Fibroblast of lung (primary cell): ENCODE data around the gene SFMBT2. TPM values are rescaled to one million over a fixed set of nuclear protein-coding genes. Genes with fewer than 3 reads are reported as not detected.

Source experiments
- DNase-seq, 2 donors: peaks; one replicate each; pipeline versions ENCODE4 v3.0.0 to v3.0.0-alpha.2; 2010; ENCODE audit warnings: low read depth in 2 of 2
- H2AFZ ChIP-seq: 2 replicates; pipeline ENCODE4 v1.5.1; 2012; ENCODE audit warnings: low read length, control low read depth, inconsistent platforms
- H3K27ac ChIP-seq: 2 replicates; pipeline ENCODE4 v1.5.1; 2011; ENCODE audit warnings: low read length, control low read depth; ENCODE audit not compliant: insufficient read depth
- H3K27me3 ChIP-seq: 2 replicates; pipeline ENCODE4 v1.5.1; 2011; ENCODE audit warnings: mild to moderate bottlenecking, low read length; ENCODE audit not compliant: control insufficient read depth, insufficient read depth
- H3K36me3 ChIP-seq: 2 replicates; pipeline ENCODE4 v1.5.1; 2011; ENCODE audit warnings: low read length; ENCODE audit not compliant: control insufficient read depth, insufficient read depth
- H3K4me1 ChIP-seq: 2 replicates; pipeline ENCODE4 v1.5.1; 2011; ENCODE audit warnings: low read length; ENCODE audit not compliant: control insufficient read depth, insufficient read depth; ENCODE audit errors: extremely low read depth
- H3K4me2 ChIP-seq: 2 replicates; pipeline ENCODE4 v1.5.1; 2011; ENCODE audit warnings: low read length, control low read depth; ENCODE audit not compliant: insufficient read depth; ENCODE audit errors: extremely low read depth
- H3K4me3 ChIP-seq, 4 experiments: fragments of 200-600 bp in 1 of 4; sonication (generic) in 1 of 4; replicated peaks in 1 of 4; 2 replicates each; pipeline ENCODE4 v1.5.1; 2011 to 2016; ENCODE audit warnings: low read length in 4 of 4, low read depth in 3 of 4, mild to moderate bottlenecking in 3 of 4, control low read depth in 2 of 4, inconsistent platforms in 1 of 4, mixed read lengths in 1 of 4; ENCODE audit not compliant: insufficient read depth in 1 of 4; ENCODE audit errors: control extremely low read depth in 1 of 4
- H3K79me2 ChIP-seq: 2 replicates; pipeline ENCODE4 v1.5.1; 2012; ENCODE audit warnings: mild to moderate bottlenecking, low read length, inconsistent platforms; ENCODE audit not compliant: control insufficient read depth, insufficient read depth
- H3K9ac ChIP-seq: 2 replicates; pipeline ENCODE4 v1.5.1; 2011; ENCODE audit warnings: mild to moderate bottlenecking, low read length, control low read depth; ENCODE audit not compliant: insufficient read depth
- H3K9me3 ChIP-seq: 2 replicates; pipeline ENCODE4 v1.5.1; 2012; ENCODE audit warnings: low read depth, low read length; ENCODE audit not compliant: control insufficient read depth, insufficient read depth
- H4K20me1 ChIP-seq: 2 replicates; pipeline ENCODE4 v1.5.1; 2011; ENCODE audit warnings: low read length; ENCODE audit not compliant: control insufficient read depth, insufficient read depth; ENCODE audit errors: extremely low read depth
- EZH2 ChIP-seq: IDR thresholded peaks from 2 replicates; pipeline ENCODE4 v1.5.1; 2012; ENCODE audit warnings: low read length, control low read depth, mild to moderate bottlenecking; ENCODE audit errors: missing control alignments
- polyA plus RNA-seq, 2 donors: library from polyadenylated mRNA; depleted of rRNA in 1 of 2; stranded (reverse) in 1 of 2; unstranded in 1 of 2; fragments of >200 nt; gene quantifications; 2 replicates each; pipeline ENCODE4 v1.2.1, GENCODE V29; 2011 to 2012; ENCODE audit warnings: missing spikeins in 1 of 2
- total RNA-seq: library from RNA; depleted of rRNA; stranded (reverse); fragments of >200 nt; gene quantifications from 2 replicates; pipeline ENCODE4 v1.2.1, GENCODE V29; 2014
- TF ChIP-seq, protein P1 (sequence below), 2 donors: IDR thresholded peaks in 1 of 2; conservative IDR thresholded peaks in 1 of 2; 1 replicate in 1 of 2; 2 replicates in 1 of 2; pipeline ENCODE4 v1.5.1; 2011 to 2012; ENCODE audit warnings: low read length in 2 of 2, control low read depth in 1 of 2, inconsistent platforms in 1 of 2, low read depth in 1 of 2, mild to moderate bottlenecking in 1 of 2

The SFMBT2 gene
- total and polyA plus RNA-seq, 2 donors (not counting 1 experiment from before 2014, with no cell fraction given) = 0.52 to 2.5 TPM

DNA sequence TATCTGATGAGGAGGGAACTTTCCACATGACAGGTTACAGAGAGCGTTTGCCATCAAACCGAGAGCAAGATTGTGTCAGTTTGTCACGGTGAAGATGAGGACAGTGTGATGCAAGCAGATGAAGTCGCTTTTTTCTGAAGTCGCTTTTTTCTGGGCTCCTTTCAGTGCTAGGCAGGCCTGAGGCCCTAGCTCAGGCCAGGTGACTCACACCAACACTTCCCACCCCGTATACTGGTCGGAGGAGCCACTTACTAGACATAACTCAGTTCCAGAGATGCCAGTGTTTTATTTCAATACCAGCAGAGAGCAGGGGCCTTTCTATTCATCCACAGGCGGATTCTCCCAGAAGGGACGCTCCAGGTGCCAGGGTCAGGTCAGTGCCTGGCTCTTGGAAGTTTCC lies 58.9 kb downstream of the SFMBT2 start:
- Histone ChIP-seq H4K20me1 (no peaks in the 10 kb centered on the region), H3K27ac (no peak overlapping the region), H3K4me3 (no peak overlapping the region), H3K36me3 (no peaks in the 10 kb centered on the region), H3K4me2 (no peak overlapping the region), H3K27me3 (no peaks in the 10 kb centered on the region), H2AFZ (no peak overlapping the region), H3K9me3 (no peaks in the 10 kb centered on the region), H3K9ac (no peak overlapping the region), H3K4me1 (peaks cover 3% of the 10 kb centered on the region), H3K79me2 (no peaks in the 10 kb centered on the region)
- peak in 1 of 2 donors; percentile 41 for DNase-seq
- TF ChIP-seq, protein P1, sequence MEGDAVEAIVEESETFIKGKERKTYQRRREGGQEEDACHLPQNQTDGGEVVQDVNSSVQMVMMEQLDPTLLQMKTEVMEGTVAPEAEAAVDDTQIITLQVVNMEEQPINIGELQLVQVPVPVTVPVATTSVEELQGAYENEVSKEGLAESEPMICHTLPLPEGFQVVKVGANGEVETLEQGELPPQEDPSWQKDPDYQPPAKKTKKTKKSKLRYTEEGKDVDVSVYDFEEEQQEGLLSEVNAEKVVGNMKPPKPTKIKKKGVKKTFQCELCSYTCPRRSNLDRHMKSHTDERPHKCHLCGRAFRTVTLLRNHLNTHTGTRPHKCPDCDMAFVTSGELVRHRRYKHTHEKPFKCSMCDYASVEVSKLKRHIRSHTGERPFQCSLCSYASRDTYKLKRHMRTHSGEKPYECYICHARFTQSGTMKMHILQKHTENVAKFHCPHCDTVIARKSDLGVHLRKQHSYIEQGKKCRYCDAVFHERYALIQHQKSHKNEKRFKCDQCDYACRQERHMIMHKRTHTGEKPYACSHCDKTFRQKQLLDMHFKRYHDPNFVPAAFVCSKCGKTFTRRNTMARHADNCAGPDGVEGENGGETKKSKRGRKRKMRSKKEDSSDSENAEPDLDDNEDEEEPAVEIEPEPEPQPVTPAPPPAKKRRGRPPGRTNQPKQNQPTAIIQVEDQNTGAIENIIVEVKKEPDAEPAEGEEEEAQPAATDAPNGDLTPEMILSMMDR (conservative IDR thresholded peaks at IDR 0.05 in 1 of 2, IDR thresholded peaks at IDR 0.05 in 1 of 2; ENCODE audit: low read depth in 1 of 2, low read length in 2 of 2) = no peak
- TF ChIP-seq EZH2 = no peak

- no peak overlapping the region for H2AFZ ChIP-seq
These were observed 60.2 kb downstream of the SFMBT2 start for GRCh38 chr10:7350541-7351195.

DNA sequence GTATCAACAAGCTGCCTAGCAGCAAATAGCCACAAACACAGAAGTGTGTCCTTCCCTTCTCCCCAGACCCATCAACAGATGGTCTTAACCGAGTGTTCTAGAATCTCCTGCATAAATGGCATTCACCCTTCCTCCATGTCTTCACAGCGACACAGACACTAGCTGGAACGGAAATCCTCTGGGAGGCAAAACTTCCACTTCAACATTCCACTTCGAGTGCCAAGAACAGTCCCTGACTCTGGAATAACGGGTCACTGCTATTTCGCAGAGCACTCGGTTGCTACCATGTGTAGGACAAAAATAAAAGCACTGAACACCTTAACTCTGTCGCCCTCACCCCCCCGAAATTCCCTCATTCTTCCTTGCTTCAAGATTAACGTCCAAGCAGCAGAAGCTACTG lies 65.1 kb downstream of the SFMBT2 start:
- Histone ChIP-seq H3K4me2 (no peak overlapping the region), H3K27me3 (no peaks in the 10 kb centered on the region), H3K79me2 (no peaks in the 10 kb centered on the region), H3K9ac (no peak overlapping the region), H3K4me1 (no peaks in the 10 kb centered on the region), H3K4me3 (no peak overlapping the region), H2AFZ (no peak overlapping the region), H4K20me1 (no peaks in the 10 kb centered on the region), H3K9me3 (no peaks in the 10 kb centered on the region), H3K36me3 (no peaks in the 10 kb centered on the region), H3K27ac (no peak overlapping the region)
- no peak for DNase-seq
- no peak for TF ChIP-seq EZH2
- TF ChIP-seq, protein P1 (conservative IDR thresholded peaks at IDR 0.05 in 1 of 2, IDR thresholded peaks at IDR 0.05 in 1 of 2; ENCODE audit: low read depth in 1 of 2, low read length in 2 of 2) = no peak

More at GRCh38 chr10:7350541-7351195, 60.2 kb downstream of the SFMBT2 start:
- DNase-seq = no peak
- H3K4me2 ChIP-seq = no peak overlapping the region
- H4K20me1 ChIP-seq = no peaks in the 10 kb centered on the region
- H3K9ac ChIP-seq = no peak overlapping the region
- peaks cover 3% of the 10 kb centered on the region for H3K4me1 ChIP-seq
- H3K9me3 ChIP-seq = no peaks in the 10 kb centered on the region
- no peak overlapping the region for H3K27ac ChIP-seq
- H3K4me3 ChIP-seq = no peak overlapping the region
- no peaks in the 10 kb centered on the region for H3K79me2 ChIP-seq
- TF ChIP-seq, protein P1 (conservative IDR thresholded peaks at IDR 0.05 in 1 of 2, IDR thresholded peaks at IDR 0.05 in 1 of 2; ENCODE audit: low read depth in 1 of 2, low read length in 2 of 2) = no peak
- no peak for TF ChIP-seq EZH2
- H3K36me3 ChIP-seq = no peaks in the 10 kb centered on the region
- H3K27me3 ChIP-seq = no peaks in the 10 kb centered on the region
